ENCODE measurements around the gene SUMO3.

SUMO3 gene

DNA sequence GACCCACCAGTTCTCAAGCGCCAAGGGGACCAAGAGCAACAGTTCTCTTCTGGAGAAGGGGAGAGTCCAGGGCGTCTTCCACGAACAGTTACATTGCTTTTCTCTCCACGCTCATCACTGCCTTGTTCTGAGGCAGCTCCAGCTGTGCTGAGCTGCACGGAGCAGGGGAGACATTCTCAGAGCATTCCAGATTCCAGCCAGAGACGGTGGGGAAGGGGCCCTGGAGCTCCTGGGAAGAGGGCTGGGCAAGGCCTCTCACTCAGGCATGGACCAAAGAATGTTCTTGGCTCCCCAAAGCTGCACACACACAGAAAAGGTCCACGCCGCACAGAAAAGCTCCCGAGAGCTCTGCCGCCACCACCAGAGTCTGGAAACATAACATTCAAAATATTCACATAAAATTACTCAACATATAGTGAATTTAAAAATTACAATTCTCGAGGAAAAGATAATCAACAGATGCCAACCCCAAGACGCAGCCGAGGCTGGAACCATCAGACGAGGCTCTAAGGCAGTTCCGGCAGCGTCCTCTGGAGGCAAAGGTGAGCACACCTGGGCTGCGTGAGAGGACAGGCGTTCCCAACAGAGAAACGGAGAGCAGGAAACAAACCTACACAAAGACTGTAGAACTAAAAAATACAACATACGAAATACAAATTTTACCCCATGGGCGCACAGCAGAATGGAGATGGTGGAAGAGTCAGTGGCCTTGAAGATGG, 56.7 kb downstream of the SUMO3 start:
- Histone ChIP-seq H3K27me3 (replicated peaks; ENCODE audit: control insufficient read depth, insufficient read depth, low read length, poor library complexity, severe bottlenecking) (no peaks in the 10 kb centered on the region), H3K9me3 (ENCODE audit: control insufficient read depth, low read length) (no peaks in the 10 kb centered on the region), H3K36me3 (ENCODE audit: control insufficient read depth, insufficient read depth, low read length) (no peaks in the 10 kb centered on the region), H3K27ac (ENCODE audit: insufficient read depth, low read length, poor library complexity, severe bottlenecking) (no peak overlapping the region), H3K4me3 (ENCODE audit: insufficient read depth, low read depth, low read length, poor library complexity, severe bottlenecking) (no peak overlapping the region), H3K4me1 (ENCODE audit: control insufficient read depth, insufficient read depth, low read length, poor library complexity, severe bottlenecking) (peaks cover 15% of the 10 kb centered on the region)
- no peak for DNase-seq

DNA sequence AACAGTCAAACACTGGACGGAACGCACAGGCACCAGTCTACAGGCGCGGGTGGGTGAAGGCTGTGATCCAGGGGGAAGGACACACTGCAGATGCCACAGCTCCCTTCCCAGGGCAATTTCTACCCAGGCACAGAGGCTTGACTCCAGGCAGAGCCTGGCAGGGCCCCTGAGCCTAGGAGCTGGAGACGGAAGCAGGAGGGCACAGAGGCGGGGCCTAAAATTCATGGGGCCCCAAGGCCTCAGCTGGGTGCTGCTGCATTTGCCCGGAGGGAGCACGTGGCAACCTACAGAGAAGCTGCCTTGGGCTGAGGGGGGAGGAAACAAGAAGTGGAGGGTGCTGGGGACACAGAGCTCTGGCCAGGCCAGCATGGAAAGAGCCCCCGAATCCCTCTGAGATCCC, 57.5 kb downstream of the SUMO3 start:
- Histone ChIP-seq H3K27ac (ENCODE audit: insufficient read depth, low read length, poor library complexity, severe bottlenecking) (no peak overlapping the region), H3K4me3 (ENCODE audit: insufficient read depth, low read depth, low read length, poor library complexity, severe bottlenecking) (no peak overlapping the region), H3K4me1 (ENCODE audit: control insufficient read depth, insufficient read depth, low read length, poor library complexity, severe bottlenecking) (peaks cover 7% of the 10 kb centered on the region), H3K36me3 (ENCODE audit: control insufficient read depth, insufficient read depth, low read length) (no peaks in the 10 kb centered on the region), H3K27me3 (replicated peaks; ENCODE audit: control insufficient read depth, insufficient read depth, low read length, poor library complexity, severe bottlenecking) (no peaks in the 10 kb centered on the region), H3K9me3 (ENCODE audit: control insufficient read depth, low read length) (no peaks in the 10 kb centered on the region)
- DNase-seq = no peak

DNA sequence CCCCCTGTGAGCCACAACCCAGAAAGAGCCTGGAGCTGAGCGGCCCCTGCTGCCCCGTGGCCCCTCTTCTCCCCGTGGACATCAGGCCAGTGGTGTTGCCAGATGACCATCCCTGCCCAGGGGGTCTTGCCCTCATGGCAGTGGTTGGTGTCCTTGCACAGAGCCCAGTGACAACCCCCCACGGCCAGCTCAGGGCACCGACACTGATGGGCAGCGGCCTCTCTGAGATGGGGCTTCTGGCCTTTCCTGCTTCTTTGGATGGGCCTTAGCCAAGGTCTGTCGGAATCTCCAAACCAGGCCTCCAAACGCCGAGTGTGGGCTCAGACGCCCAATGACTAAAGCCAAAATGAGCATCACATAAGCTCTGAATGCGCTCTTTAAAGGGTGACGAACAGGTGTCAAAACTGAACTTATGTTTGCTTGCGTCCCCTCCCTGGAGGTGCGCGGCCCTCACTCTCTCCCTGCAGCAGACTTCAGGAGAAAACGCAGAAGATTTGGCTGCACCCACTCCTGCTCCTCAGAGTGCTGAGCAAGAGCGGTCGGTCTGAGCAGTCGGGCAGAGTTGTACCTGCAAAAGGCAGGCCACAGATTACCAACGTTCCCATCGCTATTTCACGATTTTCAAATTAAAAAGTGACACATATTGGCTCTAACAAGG, 58.1 kb downstream of the SUMO3 start:
- H3K4me1 ChIP-seq (ENCODE audit: control insufficient read depth, insufficient read depth, low read length, poor library complexity, severe bottlenecking) = peaks cover 1% of the 10 kb centered on the region
- H3K4me3 ChIP-seq (ENCODE audit: insufficient read depth, low read depth, low read length, poor library complexity, severe bottlenecking) = no peak overlapping the region
- H3K27me3 ChIP-seq (replicated peaks; ENCODE audit: control insufficient read depth, insufficient read depth, low read length, poor library complexity, severe bottlenecking) = no peaks in the 10 kb centered on the region
- no peaks in the 10 kb centered on the region for H3K9me3 ChIP-seq (ENCODE audit: control insufficient read depth, low read length)
- DNase-seq = no peak
- no peaks in the 10 kb centered on the region for H3K36me3 ChIP-seq (ENCODE audit: control insufficient read depth, insufficient read depth, low read length)
- no peak overlapping the region for H3K27ac ChIP-seq (ENCODE audit: insufficient read depth, low read length, poor library complexity, severe bottlenecking)

- Histone ChIP-seq H3K27me3 (replicated peaks; ENCODE audit: control insufficient read depth, insufficient read depth, low read length, poor library complexity, severe bottlenecking) (no peaks in the 10 kb centered on the region), H3K9me3 (ENCODE audit: control insufficient read depth, low read length) (no peaks in the 10 kb centered on the region), H3K4me1 (ENCODE audit: control insufficient read depth, insufficient read depth, low read length, poor library complexity, severe bottlenecking) (no peaks in the 10 kb centered on the region), H3K4me3 (ENCODE audit: insufficient read depth, low read depth, low read length, poor library complexity, severe bottlenecking) (no peak overlapping the region), H3K36me3 (ENCODE audit: control insufficient read depth, insufficient read depth, low read length) (no peaks in the 10 kb centered on the region), H3K27ac (ENCODE audit: insufficient read depth, low read length, poor library complexity, severe bottlenecking) (no peak overlapping the region)
- no peak for DNase-seq
These were observed 58.9 kb downstream of the SUMO3 start for GRCh38 chr21:44758781-44759627.

DNA sequence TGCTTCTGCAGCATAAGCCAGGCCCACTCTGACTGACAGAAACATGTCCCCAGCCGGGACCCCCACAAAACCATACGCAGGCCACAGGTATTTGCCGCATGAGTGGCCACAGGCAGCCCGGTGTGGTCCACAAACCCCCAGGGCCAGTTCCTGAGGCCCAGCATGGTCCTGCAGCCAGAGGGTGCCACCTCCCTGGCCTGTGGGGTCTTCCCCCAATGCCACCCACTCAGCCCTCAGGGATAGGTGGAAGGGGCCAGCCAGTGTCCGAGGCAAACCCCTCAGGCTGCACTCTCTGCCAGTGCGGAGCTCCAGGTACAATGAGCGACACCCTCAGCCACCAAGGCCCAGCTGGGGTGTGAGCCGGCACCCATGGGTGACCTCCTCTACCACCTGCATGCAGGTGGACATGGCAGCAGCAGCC, 59.7 kb downstream of the SUMO3 start:
- Histone ChIP-seq H3K4me1 (ENCODE audit: control insufficient read depth, insufficient read depth, low read length, poor library complexity, severe bottlenecking) (no peaks in the 10 kb centered on the region), H3K27me3 (replicated peaks; ENCODE audit: control insufficient read depth, insufficient read depth, low read length, poor library complexity, severe bottlenecking) (no peaks in the 10 kb centered on the region), H3K9me3 (ENCODE audit: control insufficient read depth, low read length) (no peaks in the 10 kb centered on the region), H3K36me3 (ENCODE audit: control insufficient read depth, insufficient read depth, low read length) (no peaks in the 10 kb centered on the region), H3K27ac (ENCODE audit: insufficient read depth, low read length, poor library complexity, severe bottlenecking) (no peak overlapping the region), H3K4me3 (ENCODE audit: insufficient read depth, low read depth, low read length, poor library complexity, severe bottlenecking) (no peak overlapping the region)
- DNase-seq = no peak

DNA sequence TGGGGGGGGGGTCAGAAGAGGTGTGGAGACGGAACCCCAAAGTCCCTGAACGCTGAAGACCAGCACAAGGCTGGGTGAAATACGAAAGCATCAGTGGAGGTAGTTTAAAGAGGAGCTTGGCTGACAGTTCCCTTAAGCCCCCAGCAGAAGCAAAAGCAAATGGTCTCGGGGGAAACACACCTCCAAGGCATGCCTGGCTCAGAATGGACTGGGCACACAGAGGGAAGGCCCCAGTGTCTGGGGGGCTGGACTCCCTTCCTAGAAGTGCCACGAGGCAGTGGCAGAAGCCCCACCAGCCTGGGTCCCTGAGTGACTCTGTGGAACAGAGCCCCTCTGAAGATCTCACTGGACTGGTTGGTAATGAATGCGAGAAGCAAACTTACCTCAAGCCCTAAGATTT, 60.1 kb downstream of the SUMO3 start:
- H3K36me3 ChIP-seq (ENCODE audit: control insufficient read depth, insufficient read depth, low read length) = no peaks in the 10 kb centered on the region
- H3K4me1 ChIP-seq (ENCODE audit: control insufficient read depth, insufficient read depth, low read length, poor library complexity, severe bottlenecking) = no peaks in the 10 kb centered on the region
- no peak overlapping the region for H3K4me3 ChIP-seq (ENCODE audit: insufficient read depth, low read depth, low read length, poor library complexity, severe bottlenecking)
- H3K27me3 ChIP-seq (replicated peaks; ENCODE audit: control insufficient read depth, insufficient read depth, low read length, poor library complexity, severe bottlenecking) = no peaks in the 10 kb centered on the region
- H3K9me3 ChIP-seq (ENCODE audit: control insufficient read depth, low read length) = no peaks in the 10 kb centered on the region
- H3K27ac ChIP-seq (ENCODE audit: insufficient read depth, low read length, poor library complexity, severe bottlenecking) = no peak overlapping the region
- no peak for DNase-seq

DNA sequence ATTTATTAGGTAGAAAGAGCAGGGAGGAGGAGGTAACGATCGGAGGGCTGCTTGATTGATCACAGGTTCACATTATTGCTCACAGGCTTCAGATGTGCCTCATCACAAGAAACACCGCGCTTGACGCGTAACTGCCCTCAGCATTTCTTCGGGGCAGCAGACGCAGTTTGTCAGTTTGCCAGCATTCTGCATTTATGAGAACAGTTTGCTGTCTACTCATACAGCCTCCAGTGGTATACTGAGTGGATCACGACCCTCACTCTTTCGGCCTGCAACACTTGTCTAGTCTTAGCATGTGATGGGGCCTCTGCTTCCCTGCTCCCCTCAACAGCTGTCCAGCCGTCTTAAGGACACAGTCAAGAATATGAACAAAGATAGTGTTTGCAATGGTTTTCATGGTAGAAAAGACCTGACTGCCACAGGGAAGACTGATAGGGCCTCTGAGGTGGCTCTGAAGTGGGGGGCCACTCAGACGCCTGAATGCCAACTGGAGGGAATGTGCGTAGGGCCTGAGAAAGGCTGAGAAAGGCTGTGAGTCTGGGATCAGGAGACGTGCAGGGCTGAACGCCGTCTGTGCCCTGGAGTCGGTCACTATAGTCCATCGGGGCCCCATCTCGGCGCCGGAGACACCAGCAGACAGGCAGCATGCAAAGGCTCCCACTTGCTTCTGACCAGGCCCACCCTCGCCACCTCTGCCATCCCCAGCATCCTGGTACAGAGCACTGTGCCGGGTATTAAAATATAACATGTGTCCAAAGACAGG, 61.3 kb downstream of the SUMO3 start:
- Histone ChIP-seq H3K4me3 (ENCODE audit: insufficient read depth, low read depth, low read length, poor library complexity, severe bottlenecking) (no peak overlapping the region), H3K4me1 (ENCODE audit: control insufficient read depth, insufficient read depth, low read length, poor library complexity, severe bottlenecking) (no peaks in the 10 kb centered on the region)
- no peak for DNase-seq

More for the DNA sequence above, 61.3 kb downstream of the SUMO3 start:
- Histone ChIP-seq H3K27me3 (replicated peaks; ENCODE audit: control insufficient read depth, insufficient read depth, low read length, poor library complexity, severe bottlenecking) (no peaks in the 10 kb centered on the region), H3K27ac (ENCODE audit: insufficient read depth, low read length, poor library complexity, severe bottlenecking) (no peak overlapping the region), H3K36me3 (ENCODE audit: control insufficient read depth, insufficient read depth, low read length) (no peaks in the 10 kb centered on the region), H3K9me3 (ENCODE audit: control insufficient read depth, low read length) (no peaks in the 10 kb centered on the region)
